Liver (tissue), 9 donors: ENCODE measurements around the gene MAP3K5. TPM values are rescaled to one million over a fixed set of nuclear protein-coding genes. Genes with fewer than 3 reads are reported as not detected.

Experiments used
- DNase-seq: peaks from one replicate; pipeline ENCODE4 v3.0.0-alpha.2; 2017; ENCODE audit warnings: low spot score
- H3K27ac ChIP-seq, 2 donors: one replicate each; pipeline ENCODE4 v1.7.0; 2013; ENCODE audit warnings: inconsistent platforms in 2 of 2, low read length in 2 of 2, control low read depth in 1 of 2, low read depth in 1 of 2, mild to moderate bottlenecking in 1 of 2
- H3K27me3 ChIP-seq, 4 donors: one replicate each; pipeline versions ENCODE4 v1.6.1 to v1.7.0; 2013; ENCODE audit warnings: low read length in 3 of 4, inconsistent platforms in 1 of 4, mild to moderate bottlenecking in 1 of 4, moderate library complexity in 1 of 4; ENCODE audit not compliant: control insufficient read depth in 4 of 4, insufficient read depth in 4 of 4
- H3K36me3 ChIP-seq, 4 donors: one replicate each; pipeline versions ENCODE4 v1.6.1 to v1.7.0; 2013; ENCODE audit warnings: low read length in 3 of 4, mild to moderate bottlenecking in 3 of 4, low read depth in 1 of 4, moderate library complexity in 1 of 4; ENCODE audit not compliant: control insufficient read depth in 4 of 4, insufficient read depth in 3 of 4
- H3K4me1 ChIP-seq, 4 donors: one replicate each; pipeline versions ENCODE4 v1.6.1 to v1.7.0; 2013; ENCODE audit warnings: low read length in 3 of 4, mild to moderate bottlenecking in 3 of 4, moderate library complexity in 1 of 4; ENCODE audit not compliant: control insufficient read depth in 4 of 4, insufficient read depth in 4 of 4
- H3K4me3 ChIP-seq, 3 donors: one replicate each; pipeline versions ENCODE4 v1.6.1 to v1.7.0; 2013; ENCODE audit warnings: low read length in 3 of 3, control low read depth in 1 of 3, low read depth in 1 of 3, mild to moderate bottlenecking in 1 of 3
- H3K9ac ChIP-seq, 2 donors: one replicate each; pipeline ENCODE4 v1.7.0; 2013; ENCODE audit warnings: low read length in 2 of 2, mild to moderate bottlenecking in 2 of 2, moderate library complexity in 2 of 2, control low read depth in 1 of 2, low read depth in 1 of 2
- H3K9me3 ChIP-seq, 4 donors: one replicate each; pipeline versions ENCODE4 v1.6.1 to v1.7.0; 2013; ENCODE audit warnings: low read length in 3 of 4; ENCODE audit not compliant: control insufficient read depth in 4 of 4
- ATF3 ChIP-seq: IDR thresholded peaks from 2 replicates; pipeline ENCODE4 v1.6.1; 2016; ENCODE audit warnings: antibody characterized with exemption
- EGR1 ChIP-seq, 2 donors: IDR thresholded peaks; 2 replicates each; pipeline ENCODE4 v1.6.1; 2016 to 2018; ENCODE audit warnings: antibody characterized with exemption in 2 of 2, low read depth in 2 of 2
- FOXA1 ChIP-seq: IDR thresholded peaks from 2 replicates; pipeline ENCODE4 v1.6.1; 2016; ENCODE audit warnings: antibody characterized with exemption
- FOXA2 ChIP-seq: IDR thresholded peaks from 2 replicates; pipeline ENCODE4 v1.6.1; 2016; ENCODE audit warnings: antibody characterized with exemption
- GABPA ChIP-seq, 2 donors: IDR thresholded peaks in 1 of 2; conservative IDR thresholded peaks in 1 of 2; 2 replicates each; pipeline ENCODE4 v1.6.1; 2016; ENCODE audit warnings: antibody characterized with exemption in 2 of 2, mild to moderate bottlenecking in 1 of 2, moderate library complexity in 1 of 2
- HNF4A ChIP-seq, 2 donors: conservative IDR thresholded peaks; 2 replicates each; pipeline ENCODE4 v1.6.1; 2016; ENCODE audit warnings: antibody characterized with exemption in 2 of 2, mild to moderate bottlenecking in 2 of 2
- HNF4G ChIP-seq: IDR thresholded peaks from 2 replicates; pipeline ENCODE4 v1.6.1; 2016; ENCODE audit warnings: antibody characterized with exemption
- JUND ChIP-seq, 2 donors: IDR thresholded peaks; 2 replicates each; pipeline ENCODE4 v1.6.1; 2016; ENCODE audit warnings: antibody characterized with exemption in 2 of 2
- NR2F2 ChIP-seq: IDR thresholded peaks from 2 replicates; pipeline ENCODE4 v1.6.1; 2016; ENCODE audit warnings: antibody characterized with exemption
- RAD21 ChIP-seq, 2 donors: IDR thresholded peaks; 2 replicates each; pipeline ENCODE4 v1.6.1; 2016; ENCODE audit warnings: antibody characterized with exemption in 2 of 2, mild to moderate bottlenecking in 2 of 2
- REST ChIP-seq: IDR thresholded peaks from 2 replicates; pipeline ENCODE4 v1.6.1; 2016; ENCODE audit warnings: antibody characterized with exemption, mild to moderate bottlenecking
- RXRA ChIP-seq, 2 donors: IDR thresholded peaks; 2 replicates each; pipeline ENCODE4 v1.6.1; 2017 to 2018; ENCODE audit warnings: antibody characterized with exemption in 2 of 2, mild to moderate bottlenecking in 1 of 2
- SP1 ChIP-seq: IDR thresholded peaks from 2 replicates; pipeline ENCODE4 v1.6.1; 2018; ENCODE audit warnings: antibody characterized with exemption, mild to moderate bottlenecking
- TAF1 ChIP-seq: conservative IDR thresholded peaks from 2 replicates; pipeline ENCODE4 v1.6.1; 2016; ENCODE audit warnings: antibody characterized with exemption, mild to moderate bottlenecking
- YY1 ChIP-seq: IDR thresholded peaks from 2 replicates; pipeline ENCODE4 v1.6.1; 2016; ENCODE audit warnings: antibody characterized with exemption, mild to moderate bottlenecking
- WGBS: extraction: QIAGEN DNeasy Blood & Tissue Kit; methylation state at CpG from one replicate; pipeline ENCODE4 v1.1.7; 2013; 5-methylcytosine and 5-hydroxymethylcytosine counted together
- polyA plus RNA-seq, 2 donors: library from polyadenylated mRNA; stranded (reverse) in 1 of 2; unstranded in 1 of 2; fragments of 200-250 nt in 1 of 2; fragments of >200 nt in 1 of 2; fragmentation: Nextera tagmentation in 1 of 2; extraction: Ambion mirVana in 1 of 2; gene quantifications; one replicate each; pipeline versions ENCODE4 v1.2.1 to v1.2.3, GENCODE V29; 2013 to 2015
- total RNA-seq, 2 donors: library from RNA; depleted of rRNA; stranded (reverse); fragments of >200 nt; gene quantifications; one replicate each; pipeline ENCODE4 v1.2.3, GENCODE V29; 2014
- TF ChIP-seq, protein P1 (sequence below): IDR thresholded peaks from 2 replicates; pipeline ENCODE4 v1.6.1; 2016; ENCODE audit warnings: antibody characterized with exemption
- TF ChIP-seq, protein P2 (sequence below): IDR thresholded peaks from 2 replicates; pipeline ENCODE4 v1.6.1; 2016; ENCODE audit warnings: antibody characterized with exemption
- donor health status: healthy.
- donor health status: healthy.
- donor health status: healthy.
- donor health status: healthy.
- donor health status: healthy.

Gene MAP3K5
- total and polyA plus RNA-seq, 4 donors: 2.9 to 18.0 (median 5.5) TPM

DNA sequence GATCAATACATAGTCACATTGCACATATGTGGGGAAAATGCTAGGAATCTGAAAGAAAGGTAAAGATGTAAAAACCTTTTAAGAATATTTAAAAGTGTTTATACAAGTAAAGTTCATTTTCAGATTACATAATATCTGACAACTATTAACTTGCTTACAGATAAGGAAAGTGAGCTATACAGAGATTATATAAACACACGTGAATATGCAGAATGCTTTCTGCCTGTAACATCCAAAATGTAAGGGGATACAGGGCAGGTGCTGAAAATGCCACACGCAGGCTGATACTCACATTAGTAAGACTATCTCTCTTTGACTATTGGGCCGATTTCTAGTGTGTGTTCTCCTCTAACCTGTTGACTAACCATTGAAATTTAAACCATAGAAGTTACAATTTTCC lies 224.1 kb downstream of the MAP3K5 start:
- WGBS: 63% methylated on average over 3 of the region's 3 CpGs
- no peak overlapping the region for H3K27ac ChIP-seq
- H3K27me3 ChIP-seq: no peaks in the 10 kb centered on the region
- peaks cover 0 to 6% (median 2%) of the 10 kb centered on the region in 4 donors for H3K4me1 ChIP-seq
- no peak for TF ChIP-seq JUND (IDR thresholded peaks at IDR 0.05)
- no peak for TF ChIP-seq NR2F2
- no peak for TF ChIP-seq YY1
- no peak for TF ChIP-seq RAD21 (IDR thresholded peaks at IDR 0.05)
- TF ChIP-seq RXRA (IDR thresholded peaks at IDR 0.05): no peak
- TF ChIP-seq EGR1 (IDR thresholded peaks at IDR 0.05; ENCODE audit: low read depth in 2 of 2): no peak
- TF ChIP-seq GABPA (IDR thresholded peaks at IDR 0.05 in 1 of 2, conservative IDR thresholded peaks at IDR 0.05 in 1 of 2): no peak
- TF ChIP-seq, protein P1, sequence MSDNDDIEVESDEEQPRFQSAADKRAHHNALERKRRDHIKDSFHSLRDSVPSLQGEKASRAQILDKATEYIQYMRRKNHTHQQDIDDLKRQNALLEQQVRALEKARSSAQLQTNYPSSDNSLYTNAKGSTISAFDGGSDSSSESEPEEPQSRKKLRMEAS: no peak
- TF ChIP-seq, protein P2, sequence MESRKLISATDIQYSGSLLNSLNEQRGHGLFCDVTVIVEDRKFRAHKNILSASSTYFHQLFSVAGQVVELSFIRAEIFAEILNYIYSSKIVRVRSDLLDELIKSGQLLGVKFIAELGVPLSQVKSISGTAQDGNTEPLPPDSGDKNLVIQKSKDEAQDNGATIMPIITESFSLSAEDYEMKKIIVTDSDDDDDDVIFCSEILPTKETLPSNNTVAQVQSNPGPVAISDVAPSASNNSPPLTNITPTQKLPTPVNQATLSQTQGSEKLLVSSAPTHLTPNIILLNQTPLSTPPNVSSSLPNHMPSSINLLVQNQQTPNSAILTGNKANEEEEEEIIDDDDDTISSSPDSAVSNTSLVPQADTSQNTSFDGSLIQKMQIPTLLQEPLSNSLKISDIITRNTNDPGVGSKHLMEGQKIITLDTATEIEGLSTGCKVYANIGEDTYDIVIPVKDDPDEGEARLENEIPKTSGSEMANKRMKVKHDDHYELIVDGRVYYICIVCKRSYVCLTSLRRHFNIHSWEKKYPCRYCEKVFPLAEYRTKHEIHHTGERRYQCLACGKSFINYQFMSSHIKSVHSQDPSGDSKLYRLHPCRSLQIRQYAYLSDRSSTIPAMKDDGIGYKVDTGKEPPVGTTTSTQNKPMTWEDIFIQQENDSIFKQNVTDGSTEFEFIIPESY: no peak
- TF ChIP-seq HNF4A (conservative IDR thresholded peaks at IDR 0.05): no peak
- TF ChIP-seq HNF4G: no peak
- peaks cover 0 to 10% (median 6%) of the 10 kb centered on the region in 4 donors for H3K9me3 ChIP-seq
- H3K9ac ChIP-seq: no peak overlapping the region
- H3K4me3 ChIP-seq: no peak overlapping the region
- H3K36me3 ChIP-seq: peaks cover 1 to 9% (median 4%) of the 10 kb centered on the region in 4 donors
- no peak for DNase-seq

DNA sequence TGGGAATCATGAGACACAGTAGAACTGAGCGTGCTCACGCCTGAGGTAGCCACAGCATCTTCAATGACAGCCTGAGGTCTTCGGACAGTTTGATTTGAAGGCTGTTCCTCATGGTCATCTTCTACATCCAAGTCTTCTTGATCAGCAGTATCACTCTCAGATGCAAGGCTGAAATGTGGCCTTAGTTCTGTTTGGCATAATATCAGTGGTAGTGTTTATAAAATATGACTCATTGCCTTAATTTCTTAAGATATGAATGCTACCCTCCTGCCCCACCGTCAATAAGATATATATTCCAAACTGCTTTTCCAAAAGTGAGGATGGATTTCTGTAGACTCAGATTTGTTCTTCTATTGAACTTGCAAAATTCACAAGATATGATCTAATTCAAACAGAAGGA lies 224.6 kb downstream of the MAP3K5 start:
- Histone ChIP-seq H3K4me1 (peaks cover 0 to 6% (median 2%) of the 10 kb centered on the region in 4 donors), H3K27me3 (no peaks in the 10 kb centered on the region), H3K36me3 (peaks cover 1 to 6% (median 4%) of the 10 kb centered on the region in 4 donors), H3K9ac (no peak overlapping the region), H3K4me3 (no peak overlapping the region), H3K9me3 (peaks cover 0 to 10% (median 6%) of the 10 kb centered on the region in 4 donors), H3K27ac (no peak overlapping the region)
- TF ChIP-seq RAD21 (IDR thresholded peaks at IDR 0.05): no peak
- no peak for TF ChIP-seq GABPA (IDR thresholded peaks at IDR 0.05 in 1 of 2, conservative IDR thresholded peaks at IDR 0.05 in 1 of 2)
- no peak for TF ChIP-seq EGR1 (IDR thresholded peaks at IDR 0.05; ENCODE audit: low read depth in 2 of 2)
- no peak for DNase-seq
- WGBS: 90% methylated on average over 4 of the region's 4 CpGs

DNA sequence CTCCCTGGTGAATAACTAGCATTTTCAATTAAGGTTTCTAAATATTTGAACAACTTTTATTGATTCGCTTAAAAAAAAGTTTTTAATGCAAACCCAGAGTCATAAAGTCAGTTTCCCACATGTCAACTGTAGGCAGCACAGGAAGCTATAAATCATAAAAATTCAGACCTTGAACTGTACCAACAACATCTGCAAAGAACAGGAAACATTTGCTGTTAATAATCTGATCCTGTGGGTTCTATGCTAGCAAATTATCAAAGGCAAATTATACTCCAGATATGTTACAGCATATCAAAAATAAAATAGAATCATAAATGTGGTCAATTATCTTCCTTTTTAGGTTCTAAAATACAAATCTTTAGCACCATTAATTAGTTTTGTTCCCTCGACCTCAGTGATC lies 225.4 kb downstream of the MAP3K5 start:
- no peaks in the 10 kb centered on the region for H3K27me3 ChIP-seq
- no peak overlapping the region for H3K27ac ChIP-seq
- DNase-seq: no peak
- peaks cover 0 to 10% (median 6%) of the 10 kb centered on the region in 4 donors for H3K9me3 ChIP-seq
- H3K9ac ChIP-seq: no peak overlapping the region
- no peak overlapping the region for H3K4me3 ChIP-seq
- H3K4me1 ChIP-seq: peaks cover 0 to 6% (median 2%) of the 10 kb centered on the region in 4 donors
- 71% methylated on average over 2 of the region's 2 CpGs for WGBS
- peaks cover 1 to 6% (median 4%) of the 10 kb centered on the region in 4 donors for H3K36me3 ChIP-seq
- TF ChIP-seq RAD21 (IDR thresholded peaks at IDR 0.05): no peak
- TF ChIP-seq HNF4A (conservative IDR thresholded peaks at IDR 0.05): no peak
- TF ChIP-seq REST: no peak
- TF ChIP-seq NR2F2: no peak
- TF ChIP-seq YY1: no peak
- no peak for TF ChIP-seq FOXA1
- TF ChIP-seq, protein P1: no peak
- TF ChIP-seq EGR1 (IDR thresholded peaks at IDR 0.05; ENCODE audit: low read depth in 2 of 2): no peak
- TF ChIP-seq HNF4G: no peak
- TF ChIP-seq SP1: no peak
- no peak for TF ChIP-seq JUND (IDR thresholded peaks at IDR 0.05)
- no peak for TF ChIP-seq FOXA2
- no peak for TF ChIP-seq GABPA (IDR thresholded peaks at IDR 0.05 in 1 of 2, conservative IDR thresholded peaks at IDR 0.05 in 1 of 2)
- TF ChIP-seq TAF1: no peak
- TF ChIP-seq, protein P2: no peak
- no peak for TF ChIP-seq ATF3
